SJCRH30 (cell line): ENCODE data around the gene FBXW7. TPM values are rescaled to one million over a fixed set of nuclear protein-coding genes. Genes with fewer than 3 reads are reported as not detected.

Source experiments
- DNase-seq, 2 experiments: peaks; one replicate each; pipeline ENCODE4 v3.0.0-alpha.2; 2015 to 2020
- H3K27ac ChIP-seq: fragments of 250-450 bp; sonication (Bioruptor Pico); 2 replicates; pipeline ENCODE4 v1.5.1; 2020; ENCODE audit warnings: mild to moderate bottlenecking, moderate library complexity
- H3K27me3 ChIP-seq: fragments of 250-450 bp; sonication (Bioruptor Pico); 2 replicates; pipeline ENCODE4 v1.5.1; 2020; ENCODE audit warnings: mild to moderate bottlenecking, moderate library complexity
- H3K36me3 ChIP-seq: fragments of 250-450 bp; sonication (Bioruptor Pico); 2 replicates; pipeline ENCODE4 v1.5.1; 2020; ENCODE audit warnings: mild to moderate bottlenecking, moderate library complexity
- H3K4me1 ChIP-seq: fragments of 250-450 bp; sonication (Bioruptor Pico); 2 replicates; pipeline ENCODE4 v1.5.1; 2020; ENCODE audit warnings: mild to moderate bottlenecking, moderate library complexity
- H3K4me3 ChIP-seq: fragments of 250-450 bp; sonication (Bioruptor Pico); 2 replicates; pipeline ENCODE4 v1.5.1; 2020; ENCODE audit warnings: mild to moderate bottlenecking, moderate library complexity
- H3K9me3 ChIP-seq: fragments of 250-450 bp; sonication (Bioruptor Pico); replicated peaks from 2 replicates; pipeline ENCODE4 v1.5.1; 2020; ENCODE audit warnings: mild to moderate bottlenecking, moderate library complexity
- total RNA-seq: library from RNA; depleted of rRNA; stranded (reverse); fragments of >200 nt; shearing (Covaris generic); gene quantifications from 2 replicates; pipeline ENCODE4 v1.2.3, GENCODE V29; 2014

FBXW7 gene
- total RNA-seq, 1 experiment from 2014 or later: 35.0 TPM

- no peak overlapping the region for H3K4me3 ChIP-seq
- H3K9me3 ChIP-seq: no peaks in the 10 kb centered on the region
- H3K36me3 ChIP-seq: no peaks in the 10 kb centered on the region
- H3K27ac ChIP-seq: no peak overlapping the region
- H3K4me1 ChIP-seq: peaks cover 8% of the 10 kb centered on the region
- no peak for DNase-seq
- no peaks in the 10 kb centered on the region for H3K27me3 ChIP-seq
Observed at GRCh38 chr4:152458801-152459302, 77.0 kb downstream of the FBXW7 start.

GRCh38 chr4:152456609-152457008, 79.3 kb downstream of the FBXW7 start:
- H3K27me3 ChIP-seq: no peaks in the 10 kb centered on the region

DNA sequence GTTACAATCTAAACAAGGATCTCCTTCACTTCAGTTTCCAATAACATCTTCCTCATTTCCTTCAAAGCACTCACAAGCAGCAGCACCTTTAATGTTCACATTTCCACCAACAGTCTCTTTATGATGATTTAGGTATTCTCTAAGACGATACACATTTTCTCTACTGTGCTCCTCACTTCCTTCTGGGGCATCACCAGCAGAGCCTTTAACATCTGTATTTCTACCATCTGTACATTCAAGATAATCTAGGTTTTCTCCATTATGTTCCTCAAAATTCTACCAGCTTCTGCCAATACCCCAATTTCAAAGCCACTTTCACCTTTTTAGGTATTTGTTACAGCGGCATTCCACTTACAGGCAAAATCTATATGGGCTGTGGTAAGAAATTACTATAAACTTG, 80.6 kb downstream of the FBXW7 start:
- H3K36me3 ChIP-seq: no peaks in the 10 kb centered on the region
- H3K4me1 ChIP-seq: no peaks in the 10 kb centered on the region
- no peak for DNase-seq
- H3K27me3 ChIP-seq: no peaks in the 10 kb centered on the region
- no peak overlapping the region for H3K4me3 ChIP-seq
- H3K27ac ChIP-seq: no peak overlapping the region
- no peaks in the 10 kb centered on the region for H3K9me3 ChIP-seq

More at GRCh38 chr4:152456609-152457008, 79.3 kb downstream of the FBXW7 start:
- Histone ChIP-seq H3K4me3 (no peak overlapping the region), H3K9me3 (no peaks in the 10 kb centered on the region), H3K27ac (no peak overlapping the region), H3K36me3 (no peaks in the 10 kb centered on the region), H3K4me1 (peaks cover 5% of the 10 kb centered on the region; the same call in 1 of the 2 replicates)
- no peak for DNase-seq

DNA sequence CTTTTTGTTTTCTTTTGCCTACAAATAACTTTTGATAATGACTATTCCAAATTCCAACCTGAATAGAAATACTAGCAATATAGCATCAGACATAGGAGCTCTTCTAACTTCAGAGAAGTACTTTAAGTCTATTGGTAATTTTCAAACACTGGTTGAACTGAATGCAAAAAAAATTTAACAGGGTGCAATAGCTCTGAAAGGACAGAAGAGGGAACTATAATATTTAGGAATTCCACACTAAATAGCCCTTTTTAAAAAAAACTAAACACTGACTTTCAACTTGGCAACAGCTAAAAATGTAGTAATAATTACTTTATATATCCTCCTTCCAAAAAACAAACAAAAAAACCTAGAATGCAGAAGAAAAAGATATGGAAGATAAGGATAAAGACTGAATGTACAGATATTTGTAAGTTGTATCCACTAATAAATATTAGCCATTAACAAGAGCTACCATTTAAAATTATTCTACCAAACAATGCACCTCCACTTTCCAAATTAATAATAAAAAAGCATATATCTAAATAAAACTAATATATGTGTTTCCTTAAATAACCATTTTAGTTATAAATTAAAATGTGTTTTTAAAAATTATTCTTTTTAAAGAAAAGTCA, 81.4 kb downstream of the FBXW7 start:
- H3K4me1 ChIP-seq: no peaks in the 10 kb centered on the region
- no peaks in the 10 kb centered on the region for H3K27me3 ChIP-seq
- DNase-seq: peak in 1 of 2 experiments; percentile 19
- no peaks in the 10 kb centered on the region for H3K9me3 ChIP-seq
- H3K27ac ChIP-seq: no peak overlapping the region
- H3K4me3 ChIP-seq: no peak overlapping the region
- no peaks in the 10 kb centered on the region for H3K36me3 ChIP-seq

DNA sequence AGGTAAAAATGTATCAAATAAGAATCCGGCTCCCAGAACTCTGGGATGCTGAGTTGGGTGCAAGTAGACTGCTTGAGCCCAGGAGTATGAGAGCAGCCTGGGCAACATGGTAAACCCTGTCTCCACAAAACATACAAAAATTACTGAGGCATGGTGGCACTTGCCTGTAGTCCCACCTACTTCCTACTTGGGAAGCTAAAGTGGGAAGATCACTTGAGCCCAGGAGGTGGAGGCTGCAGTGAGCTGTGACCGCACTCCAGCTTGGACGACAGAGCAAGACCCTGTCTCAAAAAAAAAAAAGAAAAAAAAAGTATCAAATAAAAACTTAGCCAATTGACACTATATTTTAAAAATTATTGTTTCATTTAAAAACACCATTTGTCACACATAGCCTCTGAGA, 84.4 kb downstream of the FBXW7 start:
- H3K27me3 ChIP-seq: no peaks in the 10 kb centered on the region
- no peaks in the 10 kb centered on the region for H3K9me3 ChIP-seq
- H3K36me3 ChIP-seq: no peaks in the 10 kb centered on the region
- H3K27ac ChIP-seq: no peak overlapping the region
- no peaks in the 10 kb centered on the region for H3K4me1 ChIP-seq
- no peak for DNase-seq
- no peak overlapping the region for H3K4me3 ChIP-seq

DNA sequence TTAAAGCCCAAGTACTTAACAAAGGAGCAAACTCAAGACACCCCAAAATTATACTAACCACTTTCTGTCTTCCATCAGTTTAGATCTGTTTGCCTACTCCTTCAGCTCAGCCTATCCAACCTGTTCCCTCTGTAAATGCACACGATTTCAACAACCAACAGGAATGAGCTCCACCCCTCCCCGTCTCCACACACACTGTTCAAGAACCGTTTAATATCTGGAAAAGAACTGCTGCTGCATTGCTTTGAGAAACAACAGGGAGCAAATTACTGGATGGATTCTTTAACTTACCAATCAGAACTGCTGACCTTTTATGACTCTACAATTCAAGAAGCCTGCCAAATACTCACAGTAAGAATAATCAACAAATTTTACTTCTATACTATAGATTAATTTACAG, 87.0 kb downstream of the FBXW7 start:
- no peak for DNase-seq
- Histone ChIP-seq H3K27me3 (no peaks in the 10 kb centered on the region), H3K4me3 (no peak overlapping the region), H3K4me1 (no peaks in the 10 kb centered on the region), H3K36me3 (no peaks in the 10 kb centered on the region), H3K9me3 (no peaks in the 10 kb centered on the region), H3K27ac (no peak overlapping the region)

DNA sequence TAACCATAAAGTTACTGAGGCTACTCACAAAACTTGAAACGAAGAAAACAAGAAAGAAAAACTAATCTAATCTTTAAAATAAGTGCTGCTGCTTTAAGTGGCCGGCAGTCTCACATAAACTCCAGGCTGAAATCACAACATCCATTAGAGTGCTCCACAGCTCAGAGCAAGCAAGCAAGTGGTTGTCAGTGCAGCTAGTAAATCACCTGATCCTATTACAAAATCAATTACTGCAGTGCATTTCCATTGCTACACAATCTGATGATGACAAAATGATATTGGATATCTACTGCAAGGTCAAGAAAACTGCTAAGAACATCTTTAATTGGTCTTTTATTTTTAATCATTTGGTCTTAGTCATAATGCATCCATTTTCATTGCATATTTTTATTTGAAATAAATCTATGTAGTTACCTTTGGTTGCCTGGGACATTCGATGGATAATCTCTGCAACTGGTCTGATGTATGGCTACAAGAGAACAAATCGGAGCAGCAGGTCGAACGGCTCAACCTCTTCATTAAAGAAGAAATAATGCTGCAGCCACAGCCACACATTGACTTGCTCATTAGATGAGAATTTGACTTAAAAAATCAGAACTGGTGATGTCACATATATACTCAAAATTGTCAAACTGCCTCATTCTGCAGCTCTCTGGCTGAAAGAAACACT, 87.7 kb downstream of the FBXW7 start:
- no peak for DNase-seq
- Histone ChIP-seq H3K9me3 (no peaks in the 10 kb centered on the region), H3K27me3 (no peaks in the 10 kb centered on the region), H3K4me1 (no peaks in the 10 kb centered on the region), H3K4me3 (no peak overlapping the region), H3K27ac (no peak overlapping the region), H3K36me3 (no peaks in the 10 kb centered on the region)

DNA sequence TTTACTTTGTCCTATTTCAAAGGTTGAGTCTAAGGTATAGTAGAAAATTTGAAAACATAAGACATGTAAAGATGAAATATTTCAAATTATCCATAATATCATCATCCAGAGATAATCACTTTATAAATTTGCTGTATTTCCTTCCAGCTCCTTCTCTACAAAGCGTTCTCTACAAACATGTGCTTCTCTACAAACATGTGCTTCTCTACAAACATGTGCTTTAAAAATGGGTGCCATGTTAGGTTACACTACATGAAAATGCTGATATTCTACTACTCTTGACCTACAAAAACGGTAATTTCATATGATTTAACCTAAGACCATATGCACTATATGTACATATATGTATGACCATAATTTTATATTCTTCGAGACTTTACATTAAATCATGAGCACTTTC, 92.0 kb downstream of the FBXW7 start:
- no peak overlapping the region for H3K4me3 ChIP-seq
- H3K9me3 ChIP-seq: no peaks in the 10 kb centered on the region
- H3K36me3 ChIP-seq: no peaks in the 10 kb centered on the region
- no peaks in the 10 kb centered on the region for H3K27me3 ChIP-seq
- no peak for DNase-seq
- no peaks in the 10 kb centered on the region for H3K4me1 ChIP-seq
- no peak overlapping the region for H3K27ac ChIP-seq

DNA sequence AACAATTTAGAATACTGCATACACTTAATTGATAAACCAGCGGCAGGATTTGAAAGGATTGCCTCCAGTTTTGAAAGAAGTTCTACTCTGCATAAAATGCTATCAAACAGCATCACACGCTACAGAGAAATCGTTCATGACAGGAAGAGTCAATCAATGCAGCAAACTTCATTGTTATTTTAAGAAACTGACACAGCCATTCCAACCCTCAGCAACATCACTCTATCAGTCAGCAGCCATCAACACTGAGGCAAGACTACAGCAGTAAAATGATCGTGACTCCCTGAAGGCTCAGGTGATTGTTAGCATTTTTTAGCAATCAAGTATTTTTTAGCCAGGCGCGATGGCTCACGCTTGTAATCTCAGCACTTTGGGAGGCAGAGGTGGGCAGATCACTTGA, 98.3 kb downstream of the FBXW7 start:
- Histone ChIP-seq H3K9me3 (no peaks in the 10 kb centered on the region), H3K27ac (no peak overlapping the region), H3K4me3 (no peak overlapping the region), H3K36me3 (no peaks in the 10 kb centered on the region), H3K4me1 (no peaks in the 10 kb centered on the region), H3K27me3 (no peaks in the 10 kb centered on the region)
- no peak for DNase-seq

- H3K9me3 ChIP-seq: no peaks in the 10 kb centered on the region
- DNase-seq: no peak
Observed at GRCh38 chr4:152436384-152436783, 99.5 kb downstream of the FBXW7 start.

GRCh38 chr4:152434011-152434410, 101.9 kb downstream of the FBXW7 start:
- no peaks in the 10 kb centered on the region for H3K27me3 ChIP-seq
- no peak overlapping the region for H3K27ac ChIP-seq
- H3K4me1 ChIP-seq: no peaks in the 10 kb centered on the region
- no peak overlapping the region for H3K4me3 ChIP-seq
- H3K9me3 ChIP-seq: no peaks in the 10 kb centered on the region
- no peak for DNase-seq
- no peaks in the 10 kb centered on the region for H3K36me3 ChIP-seq

More at GRCh38 chr4:152436384-152436783, 99.5 kb downstream of the FBXW7 start:
- no peaks in the 10 kb centered on the region for H3K4me1 ChIP-seq
- H3K27me3 ChIP-seq: no peaks in the 10 kb centered on the region
- H3K27ac ChIP-seq: no peak overlapping the region
- H3K4me3 ChIP-seq: no peak overlapping the region
- no peaks in the 10 kb centered on the region for H3K36me3 ChIP-seq

DNA sequence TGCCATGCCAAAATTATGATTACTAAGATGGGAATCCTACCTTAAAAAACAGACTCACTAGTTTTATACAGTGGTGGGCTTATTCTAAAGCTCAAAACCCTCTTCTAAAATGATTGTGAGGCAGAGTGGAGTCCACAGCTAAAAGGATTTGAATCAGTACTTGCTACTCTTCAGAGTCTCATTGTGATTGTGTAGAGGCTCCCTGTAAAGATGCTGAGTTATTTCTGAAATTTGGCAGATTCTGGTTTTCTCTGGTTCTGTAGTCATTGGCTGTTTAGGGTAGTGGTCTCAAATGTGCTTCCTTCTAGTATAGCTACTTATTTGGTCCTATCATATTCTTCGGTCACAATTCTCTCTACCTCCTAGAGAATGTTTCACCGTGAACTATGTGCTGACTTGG, 104.1 kb downstream of the FBXW7 start:
- H3K27ac ChIP-seq: no peak overlapping the region

DNA sequence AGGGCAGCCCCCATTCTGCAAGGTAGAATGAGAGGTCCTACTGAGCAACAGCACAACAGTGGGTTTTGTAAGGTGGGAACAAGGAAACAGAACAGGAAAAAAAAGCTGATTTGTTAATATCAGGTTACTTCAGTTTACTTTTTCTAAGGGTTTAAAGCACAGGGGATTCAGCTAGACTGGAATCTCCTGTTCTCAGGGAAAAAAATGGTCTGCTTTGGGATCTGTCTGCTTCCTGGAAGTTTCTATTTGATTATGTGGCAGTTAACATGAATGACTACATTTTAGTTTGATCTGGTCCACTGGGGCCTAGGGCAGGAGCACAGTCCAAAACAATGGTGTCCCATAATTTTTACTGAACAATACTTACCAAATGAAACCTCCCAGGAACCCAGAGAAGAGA, 104.6 kb downstream of the FBXW7 start:
- Histone ChIP-seq H3K4me3 (no peak overlapping the region), H3K27me3 (no peaks in the 10 kb centered on the region), H3K4me1 (no peaks in the 10 kb centered on the region), H3K9me3 (no peaks in the 10 kb centered on the region), H3K27ac (no peak overlapping the region), H3K36me3 (no peaks in the 10 kb centered on the region)
- DNase-seq: no peak

More for the DNA sequence above, 104.1 kb downstream of the FBXW7 start:
- no peak overlapping the region for H3K4me3 ChIP-seq
- H3K9me3 ChIP-seq: no peaks in the 10 kb centered on the region
- H3K36me3 ChIP-seq: no peaks in the 10 kb centered on the region
- no peaks in the 10 kb centered on the region for H3K27me3 ChIP-seq
- no peak for DNase-seq
- no peaks in the 10 kb centered on the region for H3K4me1 ChIP-seq

GRCh38 chr4:152430507-152430906, 105.4 kb downstream of the FBXW7 start:
- Histone ChIP-seq H3K27me3 (no peaks in the 10 kb centered on the region), H3K27ac (no peak overlapping the region), H3K4me3 (no peak overlapping the region), H3K36me3 (no peaks in the 10 kb centered on the region), H3K9me3 (no peaks in the 10 kb centered on the region), H3K4me1 (no peaks in the 10 kb centered on the region)
- no peak for DNase-seq

DNA sequence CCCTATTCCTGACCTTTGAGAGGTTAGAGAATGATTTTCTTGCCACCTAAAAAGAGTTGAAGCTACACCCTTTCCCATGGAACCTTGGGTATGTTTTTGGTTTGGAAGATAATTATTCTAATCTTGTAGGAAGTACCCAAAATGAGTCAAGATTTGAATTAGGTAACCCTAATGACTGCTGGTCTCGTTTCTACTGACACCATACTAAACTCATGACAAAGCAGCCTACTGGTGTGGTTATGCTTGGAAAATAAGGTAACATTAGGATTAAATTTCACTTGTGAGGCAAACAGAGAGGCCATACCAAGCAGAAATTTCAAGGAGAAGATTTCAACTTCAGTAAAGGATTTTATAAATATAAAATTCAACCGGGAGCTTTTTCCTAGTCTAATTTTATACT, 107.9 kb downstream of the FBXW7 start:
- no peak overlapping the region for H3K27ac ChIP-seq
- no peak overlapping the region for H3K4me3 ChIP-seq
- H3K27me3 ChIP-seq: no peaks in the 10 kb centered on the region
- H3K9me3 ChIP-seq: no peaks in the 10 kb centered on the region
- H3K4me1 ChIP-seq: no peaks in the 10 kb centered on the region
- no peak for DNase-seq
- no peaks in the 10 kb centered on the region for H3K36me3 ChIP-seq

GRCh38 chr4:152424977-152425376, 110.9 kb downstream of the FBXW7 start:
- no peak for DNase-seq
- Histone ChIP-seq H3K27me3 (no peaks in the 10 kb centered on the region), H3K27ac (no peak overlapping the region), H3K4me3 (no peak overlapping the region), H3K9me3 (no peaks in the 10 kb centered on the region), H3K36me3 (no peaks in the 10 kb centered on the region), H3K4me1 (no peaks in the 10 kb centered on the region)
